HEK293 (cell line): ENCODE results near the gene AK8.

ENCODE experiments used
- ATF2 ChIP-seq: fragments of 450-650 bp; formaldehyde crosslinking; IDR thresholded peaks from 2 replicates; pipeline ENCODE4 v1.5.1; 2016; ENCODE audit warnings: missing biosample characterization, missing genetic modification characterization, low read depth
- GLI4 ChIP-seq: fragments of 450-650 bp; formaldehyde crosslinking; IDR thresholded peaks from 2 replicates; pipeline ENCODE4 v1.5.1; 2016; ENCODE audit warnings: missing biosample characterization, missing genetic modification characterization
- HIC1 ChIP-seq: fragments of 450-650 bp; formaldehyde crosslinking; IDR thresholded peaks from 2 replicates; pipeline ENCODE4 v1.5.1; 2016; ENCODE audit warnings: missing biosample characterization, missing genetic modification characterization
- PATZ1 ChIP-seq: fragments of 450-650 bp; formaldehyde crosslinking; IDR thresholded peaks from 2 replicates; pipeline ENCODE4 v1.5.1; 2016; ENCODE audit warnings: missing biosample characterization, missing genetic modification characterization
- SCRT1 ChIP-seq: fragments of 450-650 bp; formaldehyde crosslinking; IDR thresholded peaks from 2 replicates; pipeline ENCODE4 v1.5.1; 2016; ENCODE audit warnings: missing biosample characterization, missing genetic modification characterization, borderline replicate concordance
- SCRT2 ChIP-seq: fragments of 450-650 bp; formaldehyde crosslinking; IDR thresholded peaks from 2 replicates; pipeline ENCODE4 v1.5.1; 2016; ENCODE audit warnings: missing biosample characterization, missing genetic modification characterization
- SP3 ChIP-seq: fragments of 450-650 bp; formaldehyde crosslinking; IDR thresholded peaks from 2 replicates; pipeline ENCODE4 v1.5.1; 2016; ENCODE audit warnings: missing biosample characterization, missing genetic modification characterization
- TSHZ1 ChIP-seq: fragments of 450-650 bp; formaldehyde crosslinking; IDR thresholded peaks from 2 replicates; pipeline ENCODE4 v1.5.1; 2016; ENCODE audit warnings: missing biosample characterization, missing genetic modification characterization, borderline replicate concordance
- ZBTB6 ChIP-seq: fragments of 450-650 bp; formaldehyde crosslinking; IDR thresholded peaks from 2 replicates; pipeline ENCODE4 v1.5.1; 2017; ENCODE audit warnings: missing biosample characterization, missing genetic modification characterization
- ZFP41 ChIP-seq: fragments of 450-650 bp; formaldehyde crosslinking; IDR thresholded peaks from 2 replicates; pipeline ENCODE4 v1.5.1; 2016; ENCODE audit warnings: missing biosample characterization, missing genetic modification characterization, borderline replicate concordance
- ZNF169 ChIP-seq: fragments of 450-650 bp; formaldehyde crosslinking; IDR thresholded peaks from 2 replicates; pipeline ENCODE4 v1.5.1; 2016; ENCODE audit warnings: missing biosample characterization, missing genetic modification characterization
- ZNF184 ChIP-seq: fragments of 450-650 bp; IDR thresholded peaks from 2 replicates; pipeline ENCODE4 v1.5.1; 2018; ENCODE audit warnings: missing biosample characterization, mild to moderate bottlenecking, missing genetic modification characterization
- ZNF2 ChIP-seq: fragments of 450-650 bp; formaldehyde crosslinking; IDR thresholded peaks from 2 replicates; pipeline ENCODE4 v1.5.1; 2016; ENCODE audit warnings: missing biosample characterization, missing genetic modification characterization
- ZNF26 ChIP-seq: fragments of 450-650 bp; formaldehyde crosslinking; IDR thresholded peaks from 2 replicates; pipeline ENCODE4 v1.5.1; 2016; ENCODE audit warnings: missing biosample characterization, missing genetic modification characterization
- ZNF311 ChIP-seq: fragments of 450-650 bp; formaldehyde crosslinking; IDR thresholded peaks from 2 replicates; pipeline ENCODE4 v1.5.1; 2017; ENCODE audit warnings: missing biosample characterization, missing genetic modification characterization, borderline replicate concordance
- ZNF398 ChIP-seq: fragments of 450-650 bp; formaldehyde crosslinking; IDR thresholded peaks from 2 replicates; pipeline ENCODE4 v1.5.1; 2017; ENCODE audit warnings: missing biosample characterization, missing genetic modification characterization
- ZNF404 ChIP-seq: fragments of 450-650 bp; formaldehyde crosslinking; IDR thresholded peaks from 2 replicates; pipeline ENCODE4 v1.5.1; 2017; ENCODE audit warnings: missing biosample characterization, missing genetic modification characterization
- ZNF580 ChIP-seq: fragments of 450-650 bp; formaldehyde crosslinking; IDR thresholded peaks from 2 replicates; pipeline ENCODE4 v1.5.1; 2016; ENCODE audit warnings: missing biosample characterization, missing genetic modification characterization
- ZNF596 ChIP-seq: fragments of 450-650 bp; IDR thresholded peaks from 2 replicates; pipeline ENCODE4 v1.5.0; 2018; ENCODE audit warnings: missing biosample characterization, mild to moderate bottlenecking, missing genetic modification characterization, moderate library complexity
- ZNF626 ChIP-seq: fragments of 450-650 bp; sonication (Bioruptor Pico); formaldehyde crosslinking; IDR thresholded peaks from 2 replicates; pipeline ENCODE4 v1.5.1; 2018; ENCODE audit warnings: missing biosample characterization, missing genetic modification characterization, inconsistent platforms
- ZNF660 ChIP-seq: fragments of 450-650 bp; IDR thresholded peaks from 2 replicates; pipeline ENCODE4 v1.5.1; 2018; ENCODE audit warnings: missing biosample characterization, mild to moderate bottlenecking, missing genetic modification characterization
- ZNF701 ChIP-seq: fragments of 450-650 bp; formaldehyde crosslinking; IDR thresholded peaks from 2 replicates; pipeline ENCODE4 v1.5.1; 2016; ENCODE audit warnings: missing biosample characterization, missing genetic modification characterization
- ZSCAN23 ChIP-seq: fragments of 450-650 bp; formaldehyde crosslinking; IDR thresholded peaks from 2 replicates; pipeline ENCODE4 v1.5.1; 2016; ENCODE audit warnings: missing biosample characterization, missing genetic modification characterization

The AK8 gene

GRCh38 chr9:132798817-132799790 is 79.0 kb downstream of the AK8 start (continued):
- TF ChIP-seq ZNF596 (tag by site-specific recombination) (peak; percentile 29; the same call in 1 of the 2 replicates), ZNF660 (tag by site-specific recombination) (0 out of 2 replicates have a peak, but pooled peaks have one; percentile 28), ZNF404 (tag by site-specific recombination) (no peak), HIC1 (tag by site-specific recombination) (peak; percentile 73), PATZ1 (tag by site-specific recombination) (peak; percentile 65; the same call in 1 of the 2 replicates), SP3 (tag by site-specific recombination) (no peak), TSHZ1 (tag by site-specific recombination) (no peak; the same call in 1 of the 2 replicates), ATF2 (tag by site-specific recombination) (no peak), ZSCAN23 (no peak), ZNF701 (tag by site-specific recombination) (no peak), GLI4 (0 out of 2 replicates have a peak, but pooled peaks have one; percentile 29), SCRT2 (tag by site-specific recombination) (no peak), ZNF580 (tag by site-specific recombination) (no peak), ZNF184 (tag by site-specific recombination) (no peak), SCRT1 (tag by site-specific recombination) (0 out of 2 replicates have a peak, but pooled peaks have one; percentile 17), ZNF398 (no peak), ZNF311 (tag by site-specific recombination) (no peak), ZBTB6 (tag by site-specific recombination) (no peak), ZNF26 (tag by site-specific recombination) (no peak), ZNF169 (tag by site-specific recombination) (no peak), ZNF626 (tag by site-specific recombination) (no peak), ZFP41 (tag by site-specific recombination) (no peak), ZNF2 (tag by site-specific recombination) (no peak)
